GM21423 (cell line): ENCODE data around the gene HOXB2.
"Not testable (repeated sequence)": the region's sequence is repeated elsewhere in the genome, so short reads cannot be mapped to it uniquely, and the experiment has no call there.

Experiments used
- ATAC-seq: cut with Tn5 transposase; IDR thresholded peaks from one replicate; pipeline ENCODE4 v1.9.1; 2021; ENCODE audit warnings: mild to moderate bottlenecking, moderate library complexity; ENCODE audit not compliant: unreplicated experiment

The HOXB2 gene

DNA sequence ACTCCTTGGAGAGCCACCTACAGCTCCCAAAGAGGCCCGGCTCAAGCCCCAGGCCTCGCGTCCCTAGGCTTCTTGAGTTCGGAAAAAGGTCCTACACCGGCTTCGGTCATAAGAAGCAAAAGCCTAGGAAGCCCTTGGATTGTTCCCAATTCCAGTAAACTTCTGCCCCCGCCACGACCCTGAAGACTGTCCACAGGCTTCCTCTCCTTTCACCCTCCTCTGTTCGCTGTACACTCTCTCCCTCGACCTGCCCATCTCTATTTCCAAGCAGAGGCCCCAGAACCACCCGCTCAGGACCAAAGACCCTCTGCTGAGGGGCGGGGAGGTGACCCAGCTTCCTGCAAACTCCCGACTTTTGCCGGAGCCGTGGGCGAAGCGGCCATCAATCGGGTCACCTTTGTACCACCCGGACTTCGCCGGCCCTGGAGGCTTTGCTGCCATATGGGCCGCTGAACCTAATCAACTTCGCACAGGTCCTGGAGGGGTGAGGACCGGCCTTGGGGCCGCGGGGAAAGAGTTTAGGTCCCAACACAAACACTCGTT is 2.7 kb downstream of the HOXB2 start:
- ATAC-seq, result no peak

DNA sequence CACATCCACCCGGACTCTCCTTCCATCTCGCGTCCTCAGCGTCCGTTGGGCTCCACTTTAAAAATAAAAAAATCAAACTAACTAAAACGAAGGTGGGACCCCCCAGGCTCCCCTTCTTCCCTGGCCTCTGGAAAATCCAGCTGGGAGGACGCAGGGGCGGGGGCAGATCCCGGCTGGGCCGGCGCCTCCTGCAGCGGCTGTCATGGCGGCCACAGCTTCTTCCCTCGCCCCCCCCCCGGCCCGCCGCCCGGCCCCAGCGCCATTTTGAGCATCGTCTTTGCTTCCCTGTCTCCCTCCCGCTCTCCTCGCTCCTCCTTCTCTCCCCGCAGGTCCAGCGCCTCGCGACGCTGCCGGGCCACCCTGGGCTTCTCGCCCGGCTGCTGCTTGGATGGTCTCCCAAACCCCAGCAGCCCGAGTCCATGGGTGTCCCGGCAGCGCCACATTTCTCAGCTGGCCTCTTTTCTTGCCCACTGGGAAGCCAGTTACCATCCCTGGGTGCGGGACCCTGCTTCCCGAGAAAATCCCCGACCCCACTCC is 3.3 kb downstream of the HOXB2 start:
- no peak for ATAC-seq

DNA sequence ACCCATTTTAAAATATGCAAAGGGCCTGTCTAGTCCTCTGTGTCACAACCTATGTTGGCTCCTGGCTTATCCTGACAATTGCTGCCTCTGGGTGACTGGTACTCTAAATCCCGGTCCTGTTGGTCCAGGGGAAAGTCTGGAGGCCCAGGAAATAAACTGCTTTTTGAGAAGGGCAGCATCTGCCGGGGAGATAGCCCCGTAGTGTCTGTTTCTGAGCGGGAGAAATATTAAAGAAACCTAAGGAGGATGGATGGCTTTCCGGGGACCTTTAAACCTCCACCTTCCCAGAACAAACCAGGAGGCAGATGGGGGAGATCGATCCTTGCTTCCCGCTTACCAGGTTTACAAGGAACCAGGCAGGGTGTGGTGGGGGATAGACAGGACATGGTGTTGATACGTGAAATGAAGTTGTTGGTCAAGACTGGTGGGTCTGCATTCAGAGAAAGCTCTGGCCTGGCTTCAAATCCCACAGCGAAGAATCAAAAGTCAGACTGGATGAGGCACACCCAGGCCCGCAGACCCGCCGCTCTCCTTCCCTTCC is 3.8 kb downstream of the HOXB2 start:
- no peak for ATAC-seq

DNA sequence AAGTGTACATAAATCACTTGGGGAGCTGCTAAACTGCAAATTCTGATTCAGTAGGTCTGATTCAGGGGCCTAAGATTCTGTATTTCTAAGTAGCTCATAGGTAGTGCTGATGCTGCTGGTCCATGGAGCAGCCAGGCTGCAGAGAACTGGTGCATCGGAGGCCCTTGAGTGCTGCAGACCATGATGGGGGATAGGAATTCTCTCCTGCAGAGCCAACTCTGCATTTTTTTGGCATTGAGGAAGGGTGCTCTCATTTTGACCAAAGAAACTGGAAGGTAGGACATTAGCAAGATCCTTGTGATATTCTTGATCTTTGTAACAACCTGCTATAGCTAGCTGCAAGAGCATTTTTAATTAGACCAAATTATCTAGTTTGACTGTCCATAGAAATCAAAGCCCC is 4.7 kb downstream of the HOXB2 start:
- no peak for ATAC-seq

DNA sequence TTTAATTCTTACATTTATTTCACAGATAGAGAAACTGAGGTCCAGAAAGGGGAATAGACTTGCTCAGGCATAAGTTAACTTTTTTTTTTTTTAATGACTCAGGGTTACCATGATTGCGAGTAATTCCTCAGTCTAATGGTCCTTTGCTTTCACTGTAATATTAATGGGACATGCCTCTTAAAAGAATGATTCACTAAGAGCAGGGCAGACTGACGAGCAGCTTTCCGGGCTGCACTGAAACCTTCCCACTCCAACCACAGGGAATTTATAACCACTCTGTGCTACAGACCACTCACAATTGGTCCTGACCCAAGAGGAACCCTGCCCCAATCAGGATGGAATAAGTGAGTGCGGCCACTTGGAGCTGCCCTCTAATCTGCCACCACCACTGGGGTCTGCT is 5.7 kb downstream of the HOXB2 start:
- no peak for ATAC-seq

DNA sequence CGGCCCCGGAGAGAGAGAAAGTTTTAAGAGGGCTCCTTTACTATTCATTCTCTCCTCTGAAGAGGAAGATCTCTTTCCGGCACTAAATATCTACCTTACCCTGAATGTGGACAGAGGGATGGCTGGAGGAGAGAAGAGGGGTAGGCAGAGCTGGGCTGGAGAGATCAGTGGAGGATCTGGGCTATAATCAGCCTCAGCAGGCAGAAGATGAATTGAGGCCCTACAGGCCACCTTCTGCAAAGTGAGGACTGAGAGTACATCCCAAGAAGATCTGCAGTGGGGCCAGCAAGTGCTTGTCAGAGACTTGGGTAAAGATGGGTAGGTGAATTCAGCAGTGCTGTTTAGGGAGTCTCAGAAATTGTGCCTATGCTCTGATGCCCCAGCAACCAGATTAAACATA is 7.6 kb downstream of the HOXB2 start:
- no peak for ATAC-seq

DNA sequence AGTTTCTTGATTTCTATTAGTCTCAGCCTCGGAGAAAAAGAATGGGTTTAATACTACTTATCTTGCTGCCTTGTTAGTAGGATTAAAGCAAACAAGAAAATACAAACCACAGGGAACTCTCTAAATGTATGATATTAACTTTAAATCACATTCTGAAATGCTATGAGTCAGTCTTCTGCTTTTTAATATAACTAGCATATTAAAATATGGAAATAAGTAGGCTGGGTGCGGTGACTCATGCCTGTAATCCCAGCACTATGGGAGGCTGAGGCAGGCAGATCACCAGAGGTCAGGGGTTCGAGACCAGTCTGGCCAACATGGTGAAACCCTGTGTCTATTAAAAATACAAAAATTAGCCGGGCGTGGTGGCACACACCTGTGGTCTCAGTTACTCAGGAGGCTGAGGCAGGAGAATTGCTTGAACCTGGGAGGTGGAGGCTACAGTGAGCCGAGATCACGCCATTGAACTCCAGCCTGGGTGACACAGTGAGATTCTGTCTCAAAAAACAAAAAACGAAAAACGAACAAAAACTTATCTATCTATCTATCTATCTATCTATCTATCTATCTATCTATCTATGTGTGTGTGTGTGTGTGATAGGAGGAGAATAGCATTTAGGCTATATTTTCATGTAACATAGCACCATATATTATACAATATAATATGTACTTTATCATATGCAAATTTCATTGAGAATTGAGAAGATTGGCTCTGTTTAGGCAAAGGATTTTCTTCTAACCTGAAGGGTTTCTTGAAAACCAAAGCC is 8.9 kb downstream of the HOXB2 start:
- ATAC-seq, result not testable (repeated sequence)

DNA sequence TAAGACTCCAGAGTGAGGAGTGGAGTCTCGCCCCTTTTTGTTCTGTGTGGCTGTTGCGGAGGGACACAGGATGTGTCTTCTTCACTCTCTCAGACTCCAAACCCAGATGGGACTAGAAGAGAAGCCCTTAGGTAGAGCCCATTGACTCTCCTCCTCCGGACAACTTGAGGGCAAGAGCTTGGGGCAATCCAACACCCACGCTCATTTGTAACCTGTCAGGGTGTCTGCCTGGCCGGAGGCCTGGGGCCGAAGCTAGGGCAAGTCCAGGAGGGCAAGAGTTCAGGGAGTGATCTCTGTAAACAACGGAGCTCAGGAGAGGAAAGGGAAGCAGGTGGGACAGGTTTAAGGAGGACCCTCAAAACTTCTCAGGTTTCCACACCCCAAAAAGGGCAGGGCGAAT is 12.6 kb downstream of the HOXB2 start:
- no peak for ATAC-seq

DNA sequence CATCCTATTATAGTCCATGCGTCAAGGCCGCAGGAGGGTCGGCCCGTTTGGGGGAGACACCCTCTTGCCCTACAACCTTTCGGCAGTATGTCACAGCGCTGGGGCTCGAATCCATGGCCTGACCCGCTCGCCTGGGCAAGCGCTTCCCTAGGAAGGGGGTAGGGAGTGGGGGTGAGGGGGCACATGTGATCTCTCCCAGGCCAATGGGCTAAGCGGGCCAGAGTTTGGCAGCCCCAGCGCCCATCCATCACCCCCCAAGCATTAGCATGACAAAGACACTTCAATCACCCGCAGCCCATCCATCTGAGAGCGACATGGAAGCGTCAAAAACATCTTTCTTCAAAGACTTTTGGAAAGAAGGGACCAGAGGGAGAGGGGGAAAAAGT is 14.0 kb downstream of the HOXB2 start, which contains the start of gene HOXB1:
HOXB1 (minus strand) TSS at position 125 of the 386 bp plus-strand sequence; CDS start at position 18, 107 bp downstream.
- no peak for ATAC-seq

DNA sequence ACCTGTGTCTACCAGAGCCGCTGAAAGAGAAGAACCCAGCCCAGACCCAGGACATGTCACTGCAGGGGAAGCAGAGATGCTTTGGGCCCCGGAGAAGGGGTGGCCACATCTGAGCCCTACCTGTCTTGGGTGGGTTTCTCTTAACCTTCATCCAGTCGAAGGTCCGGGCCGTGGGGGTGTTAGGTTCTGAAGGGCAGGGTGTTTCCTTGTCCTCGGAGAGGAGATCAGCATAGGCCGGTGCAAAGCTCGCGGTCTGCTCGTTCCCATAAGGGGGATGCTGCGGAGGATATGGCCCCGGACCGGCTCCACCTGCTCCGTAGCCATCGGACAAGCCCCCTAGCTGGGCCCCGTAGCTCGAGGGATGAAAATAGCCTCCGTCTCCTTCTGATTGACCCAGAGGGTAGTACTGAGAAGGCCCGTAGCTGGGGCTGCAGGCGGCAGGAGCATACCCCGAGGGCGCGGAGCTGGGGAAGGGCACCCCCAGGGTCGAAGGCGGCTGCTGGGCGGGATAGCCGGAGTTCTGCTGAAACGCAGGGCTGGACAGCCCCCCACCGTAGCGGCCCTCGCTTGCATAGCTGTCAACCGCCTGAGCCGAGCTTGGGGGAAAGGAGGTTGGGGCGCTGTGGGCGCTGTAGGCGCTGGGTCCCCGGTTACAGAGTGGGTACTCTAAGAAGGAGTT is 14.6 kb downstream of the HOXB2 start:
- ATAC-seq, result no peak

DNA sequence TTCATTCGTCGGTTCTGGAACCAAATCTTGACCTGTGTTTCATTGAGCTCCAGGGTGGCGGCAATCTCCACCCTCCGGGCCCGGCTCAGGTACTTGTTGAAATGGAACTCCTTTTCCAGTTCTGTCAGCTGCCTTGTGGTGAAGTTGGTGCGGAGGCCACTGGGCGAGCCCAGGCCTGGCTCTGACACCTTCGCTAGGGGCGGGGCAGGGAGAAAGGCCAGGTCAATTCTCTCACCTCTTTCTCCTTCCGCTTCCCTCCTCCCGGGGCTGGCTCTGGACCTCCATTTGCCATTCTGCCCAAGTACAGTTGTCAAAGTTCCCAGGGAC is 15.3 kb downstream of the HOXB2 start:
- no peak for ATAC-seq

DNA sequence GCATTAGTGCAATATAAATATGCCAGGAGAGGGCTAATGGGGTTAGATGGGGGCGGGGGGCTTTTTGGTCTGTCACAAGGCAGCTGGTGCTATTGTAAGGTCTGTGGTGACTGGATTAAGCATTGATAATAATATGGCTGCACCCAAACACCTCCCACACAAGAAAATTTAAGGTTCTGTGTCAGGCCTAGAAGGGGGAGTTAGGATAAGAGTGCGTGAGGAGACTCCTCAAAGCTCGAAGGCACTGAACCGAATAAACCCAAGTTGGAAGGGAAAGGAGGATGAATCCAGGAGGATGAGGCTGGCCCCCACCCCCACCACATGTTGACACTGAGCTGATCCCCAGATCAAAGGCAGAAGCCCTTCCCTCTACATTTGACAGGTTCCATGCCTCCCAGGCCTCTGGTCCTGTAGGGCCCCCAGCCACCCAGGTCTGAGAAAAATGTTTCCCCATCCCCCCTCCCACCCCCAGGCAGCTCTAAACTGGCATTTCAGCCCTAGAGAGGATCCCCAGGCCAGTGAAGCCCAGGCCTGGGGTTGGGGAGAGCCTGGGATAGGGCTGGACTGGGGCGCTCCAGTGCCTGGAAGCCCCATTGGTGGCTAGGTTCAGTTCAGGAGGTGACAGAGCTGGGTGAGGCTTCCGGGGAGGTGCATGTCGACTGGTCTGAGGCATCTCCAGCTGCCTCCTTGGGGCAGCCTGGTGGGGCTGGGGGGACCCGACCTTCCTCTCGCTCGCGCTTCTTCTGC is 15.8 kb downstream of the HOXB2 start:
- no peak for ATAC-seq

DNA sequence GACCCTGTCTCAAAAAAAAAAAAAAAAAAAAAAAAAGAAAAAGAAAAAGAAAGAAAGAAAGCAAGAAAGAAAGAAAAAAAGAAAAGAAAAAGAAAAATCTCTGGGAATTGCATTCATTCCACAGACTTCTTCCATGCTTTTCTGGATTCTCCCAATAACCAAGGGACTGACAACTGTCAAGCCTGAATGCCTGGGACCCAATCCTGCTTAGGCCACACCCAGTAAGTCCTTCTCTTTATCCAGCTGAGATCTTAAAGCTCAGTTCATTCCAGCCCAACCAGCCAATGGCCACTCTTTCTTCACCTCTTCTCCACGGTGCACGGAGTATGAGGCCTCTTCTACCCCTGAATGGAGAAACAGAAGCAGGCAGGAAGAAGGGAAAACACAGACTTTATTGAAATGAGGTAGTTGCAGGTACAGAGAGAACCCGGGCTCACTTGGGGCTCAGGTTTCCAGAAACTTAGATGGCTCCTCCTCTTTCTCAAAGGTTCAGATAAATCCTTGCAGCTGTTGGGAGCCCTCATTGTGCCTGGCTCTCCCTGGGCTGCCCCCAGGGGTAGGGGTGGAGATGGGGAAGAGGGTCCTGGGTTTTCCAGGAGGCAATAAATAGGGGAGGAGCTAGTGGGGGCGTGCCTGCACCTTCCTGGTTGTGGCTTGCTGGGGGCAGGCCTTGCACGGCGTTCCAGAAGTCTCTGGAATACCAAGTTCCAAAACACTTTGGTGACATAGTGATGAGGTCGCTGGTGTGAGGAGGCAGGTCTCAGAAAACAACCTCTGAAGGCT is 16.6 kb downstream of the HOXB2 start:
- ATAC-seq, result no peak

DNA sequence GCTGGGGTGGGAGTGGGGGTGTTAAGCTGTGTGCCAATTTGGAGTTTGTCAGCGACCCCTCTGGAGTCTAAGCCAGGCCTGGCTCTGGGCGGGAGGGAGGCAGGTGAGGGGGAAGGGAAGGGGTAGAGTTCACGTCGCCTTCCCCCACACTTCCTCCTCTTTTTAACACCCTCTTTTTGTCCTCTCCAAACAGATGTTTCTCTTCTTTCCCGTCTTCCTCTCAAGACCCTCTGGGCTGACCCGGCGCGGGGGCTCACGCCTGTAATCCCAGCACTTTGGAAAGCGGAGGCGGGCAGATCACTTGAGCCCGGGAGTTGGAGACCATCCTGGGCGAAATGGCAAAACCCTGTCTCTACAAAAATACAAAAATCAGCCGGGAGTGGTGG is 17.4 kb downstream of the HOXB2 start:
- ATAC-seq, result no peak

DNA sequence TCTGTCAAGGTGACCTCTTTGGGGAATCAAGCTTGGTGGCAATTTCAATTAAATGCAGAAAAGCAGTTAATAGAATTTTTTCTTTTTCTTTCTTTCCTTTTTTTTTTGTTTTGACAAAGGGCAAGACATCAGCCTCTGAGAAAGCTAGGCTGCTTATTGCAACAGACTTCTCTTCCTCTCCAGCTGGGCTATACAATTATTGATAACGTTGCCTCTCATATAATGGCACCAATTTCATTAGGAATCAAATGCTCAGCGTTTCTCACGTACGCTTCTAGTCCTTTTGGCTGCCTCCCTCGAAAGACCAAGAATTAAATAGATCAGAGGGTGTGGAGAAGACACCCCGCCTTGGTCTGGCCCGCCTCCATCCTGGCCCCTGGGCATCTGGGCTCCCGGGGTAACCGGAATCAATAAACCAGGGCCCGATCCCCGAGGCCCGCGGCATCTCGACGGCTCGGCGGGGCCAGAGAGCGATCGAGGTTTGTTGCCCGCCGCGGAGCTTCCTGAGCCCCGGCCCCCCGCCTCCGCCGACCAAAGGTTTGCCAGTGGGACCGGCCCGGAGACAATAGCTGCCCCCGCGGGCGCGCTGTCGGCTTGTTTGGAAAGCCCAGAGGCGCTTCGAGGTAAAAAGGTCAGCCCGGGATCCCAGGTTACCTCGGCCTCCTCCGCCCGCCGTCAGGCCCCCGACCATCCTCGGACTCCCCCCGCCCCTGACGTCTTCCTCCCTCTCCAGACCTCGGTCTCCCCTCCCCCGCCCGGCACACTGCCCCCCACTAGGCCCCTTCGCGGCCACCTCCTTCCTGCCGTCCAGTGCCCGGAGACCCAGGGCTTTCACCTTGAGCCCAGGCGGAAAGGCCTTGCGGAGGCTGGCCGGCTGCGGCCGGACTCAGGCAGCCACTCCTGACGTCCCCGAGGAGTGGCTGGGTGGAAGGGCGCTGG is 18.0 kb downstream of the HOXB2 start:
- no peak for ATAC-seq

DNA sequence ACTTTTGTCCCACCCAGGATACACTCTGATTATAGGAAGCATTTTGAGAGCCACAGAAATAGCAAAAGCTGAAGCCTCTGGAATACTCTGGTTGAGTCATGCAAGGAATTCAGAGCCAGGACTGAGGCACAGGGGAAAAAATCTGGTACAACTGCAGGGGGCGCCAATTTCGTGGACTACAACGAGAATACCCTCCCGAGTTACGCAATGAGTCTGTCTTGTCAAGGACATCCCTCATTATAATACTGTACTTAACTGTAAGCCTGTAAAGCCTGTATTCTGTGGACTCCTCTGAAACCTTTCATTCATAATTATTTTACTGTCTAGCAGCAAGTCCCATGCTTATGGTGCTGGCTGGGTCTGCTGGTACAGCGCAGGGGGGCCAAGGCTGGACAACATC is 21.9 kb downstream of the HOXB2 start:
- no peak for ATAC-seq

DNA sequence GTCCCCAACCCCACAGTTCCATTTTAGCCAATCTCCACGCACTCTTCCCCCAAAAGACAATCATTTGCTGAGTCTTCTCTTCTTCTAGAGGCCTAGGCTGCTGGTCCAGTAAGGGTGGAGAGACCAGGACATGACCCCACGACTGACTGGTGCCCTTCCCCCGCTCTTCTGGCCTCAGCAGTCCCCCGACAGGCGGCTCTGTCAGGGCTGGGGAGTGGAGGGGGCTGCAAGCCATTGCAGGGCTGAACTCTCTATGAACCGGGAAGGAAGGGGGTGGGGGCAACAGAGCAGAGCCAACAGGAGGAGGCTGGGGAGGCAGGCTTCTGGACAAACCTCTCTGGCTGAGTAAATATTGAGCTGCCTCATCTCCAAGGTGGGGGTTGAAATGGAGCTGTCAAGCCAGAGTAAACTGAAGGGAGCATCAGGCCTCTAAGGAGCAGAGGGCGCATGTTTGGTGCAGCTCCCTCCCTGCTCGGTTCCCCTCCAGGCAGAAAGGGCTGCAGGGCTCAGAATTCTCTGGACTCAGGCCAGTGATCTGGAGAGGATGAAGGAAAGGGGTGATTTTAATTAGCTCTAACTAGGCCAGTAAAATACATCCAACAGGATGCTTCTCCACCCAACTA is 22.8 kb downstream of the HOXB2 start:
- no peak for ATAC-seq

DNA sequence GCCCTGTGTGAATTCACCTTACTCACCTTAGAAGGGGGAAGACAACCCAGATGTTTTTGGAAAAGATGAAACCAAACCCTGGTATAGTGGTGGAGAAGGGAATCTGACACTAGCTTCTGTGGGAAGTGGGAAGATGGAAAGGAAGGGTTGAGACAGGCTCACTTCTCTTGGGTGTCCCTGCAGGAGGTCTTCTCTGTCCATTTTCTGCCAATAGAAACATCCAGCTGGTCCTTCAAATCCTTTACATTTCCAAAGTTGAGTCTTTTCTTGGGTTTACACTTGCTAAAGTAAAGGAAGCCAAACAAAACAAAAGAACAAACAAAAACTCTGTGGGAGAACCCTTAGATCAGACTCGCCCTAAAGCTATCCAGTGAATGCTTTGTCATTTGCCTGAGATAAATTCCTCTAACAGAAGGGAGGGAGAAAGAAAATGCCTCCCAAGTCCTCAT is 24.3 kb downstream of the HOXB2 start:
- ATAC-seq, result no peak

DNA sequence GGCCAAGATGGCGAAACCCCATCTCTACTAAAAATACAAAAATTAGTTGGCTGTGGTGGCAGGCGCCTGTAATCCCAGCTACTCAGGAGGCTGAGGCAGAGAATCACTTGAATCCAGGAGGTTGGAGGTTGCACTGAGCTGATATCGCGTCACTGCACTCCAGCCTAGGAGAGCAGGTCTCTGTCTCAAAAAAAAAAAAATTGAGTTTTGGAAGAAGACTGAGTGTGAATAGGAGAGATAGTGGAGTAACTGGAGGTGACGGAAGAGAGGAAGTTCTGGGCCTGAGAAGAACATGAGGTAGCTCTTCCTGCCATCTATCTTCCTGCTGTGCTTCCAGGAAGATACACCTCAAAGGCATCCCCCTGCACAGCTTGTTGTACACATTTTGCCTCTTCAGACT is 25.5 kb downstream of the HOXB2 start:
- ATAC-seq, result no peak
